OCI-LY1 (cell line): Measurements from ENCODE around the gene MRPL58.

Source experiments
- H2AFZ ChIP-seq: fragments of 200-600 bp; sonication (generic), shearing (Covaris generic); 2 replicates; pipeline ENCODE4 v1.6.0; 2014; ENCODE audit warnings: antibody characterized with exemption, mild to moderate bottlenecking, low read length
- H3F3A ChIP-seq: fragments of 200-600 bp; sonication (generic), shearing (Covaris generic); 2 replicates; pipeline ENCODE4 v1.6.0; 2014; ENCODE audit warnings: mild to moderate bottlenecking, antibody characterized with exemption, low read length, moderate library complexity; ENCODE audit not compliant: insufficient read depth
- H3K27ac ChIP-seq: fragments of 200-600 bp; sonication (generic); 2 replicates; pipeline ENCODE4 v1.5.1; 2014; ENCODE audit warnings: low read length, mixed run types, mild to moderate bottlenecking, low read depth; ENCODE audit not compliant: poor library complexity, severe bottlenecking
- H3K27me3 ChIP-seq: fragments of 200-600 bp; sonication (generic); 2 replicates; pipeline ENCODE4 v1.6.0; 2014; ENCODE audit warnings: antibody characterized with exemption, mild to moderate bottlenecking, low read length, moderate library complexity; ENCODE audit not compliant: insufficient read depth
- H3K36me3 ChIP-seq: fragments of 200-600 bp; sonication (generic); 2 replicates; pipeline ENCODE4 v1.6.1; 2014; ENCODE audit warnings: mild to moderate bottlenecking, antibody characterized with exemption, low read length, moderate library complexity, mixed read lengths; ENCODE audit not compliant: insufficient read depth
- H3K4me1 ChIP-seq: fragments of 200-600 bp; sonication (generic); 2 replicates; pipeline ENCODE4 v1.5.1; 2014; ENCODE audit warnings: mild to moderate bottlenecking, low read length, moderate library complexity; ENCODE audit not compliant: insufficient read depth, severe bottlenecking
- H3K4me2 ChIP-seq: fragments of 200-600 bp; sonication (generic), shearing (Covaris generic); 2 replicates; pipeline ENCODE4 v1.6.1; 2014; ENCODE audit warnings: low read length
- H3K4me3 ChIP-seq: fragments of 200-600 bp; sonication (generic); 2 replicates; pipeline ENCODE4 v1.5.1; 2014; ENCODE audit warnings: low read length, low read depth, mild to moderate bottlenecking, mixed read lengths; ENCODE audit not compliant: poor library complexity, severe bottlenecking
- H3K79me2 ChIP-seq: fragments of 200-600 bp; shearing (Covaris generic); 2 replicates; pipeline ENCODE4 v1.6.1; 2016; ENCODE audit warnings: mixed run types, low read length, mixed read lengths; ENCODE audit not compliant: insufficient read depth
- H3K9ac ChIP-seq: fragments of 200-600 bp; sonication (generic), shearing (Covaris generic); 2 replicates; pipeline ENCODE4 v1.6.1; 2014; ENCODE audit warnings: mild to moderate bottlenecking, low read length, mixed read lengths
- H3K9me2 ChIP-seq: fragments of 200-600 bp; sonication (generic), shearing (Covaris generic); 2 replicates; pipeline ENCODE4 v1.6.1; 2014; ENCODE audit warnings: low read depth, mild to moderate bottlenecking, low read length, mixed read lengths
- H3K9me3 ChIP-seq: fragments of 200-600 bp; shearing (Covaris generic); 2 replicates; pipeline ENCODE4 v1.6.1; 2014; ENCODE audit warnings: low read length, mixed read lengths
- H4K20me1 ChIP-seq: fragments of 200-600 bp; sonication (generic), shearing (Covaris generic); 2 replicates; pipeline ENCODE4 v1.6.0; 2016; ENCODE audit warnings: mild to moderate bottlenecking, low read length; ENCODE audit not compliant: insufficient read depth
- EZH2 ChIP-seq: fragments of 200-600 bp; sonication (generic), shearing (Covaris generic); IDR thresholded peaks from 2 replicates; pipeline ENCODE4 v1.8.0; 2017; ENCODE audit warnings: borderline replicate concordance, mixed run types, mild to moderate bottlenecking, antibody characterized with exemption, low read length, moderate library complexity, mixed read lengths
- TF ChIP-seq, protein P1 (sequence below): fragments of 200-600 bp; sonication (generic), shearing (Covaris generic); IDR thresholded peaks from 2 replicates; pipeline ENCODE4 v1.5.1; 2017; ENCODE audit warnings: mild to moderate bottlenecking, antibody characterized with exemption, low read length, moderate library complexity, mixed read lengths

MRPL58 gene

DNA sequence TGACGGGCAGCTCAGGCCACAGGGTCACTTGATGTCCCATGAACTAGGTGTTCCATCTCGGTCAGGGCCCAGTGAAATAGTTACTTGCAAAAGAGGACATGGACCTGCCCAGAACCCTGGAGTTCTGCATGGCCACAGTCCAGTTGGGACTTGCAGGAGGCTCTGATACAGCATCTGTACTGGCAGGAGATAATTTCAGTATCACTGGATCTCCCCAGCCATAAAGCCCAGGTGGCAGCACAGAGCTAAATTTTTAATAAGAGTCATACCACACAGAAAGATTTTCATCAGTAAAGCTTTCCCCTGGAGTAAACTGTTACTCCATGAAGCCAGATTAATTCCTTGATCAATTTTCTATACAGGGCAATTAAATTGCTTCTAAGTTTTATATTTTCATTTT lies 57.3 kb downstream of the MRPL58 start:
- H3K4me1 ChIP-seq = no peaks in the 10 kb centered on the region
- no peaks in the 10 kb centered on the region for H4K20me1 ChIP-seq
- no peaks in the 10 kb centered on the region for H3K79me2 ChIP-seq
- no peaks in the 10 kb centered on the region for H3K9me2 ChIP-seq
- 0 out of 2 replicates have a peak, but pooled peaks cover 5% of the 10 kb centered on the region for H3K27me3 ChIP-seq
- H3K9ac ChIP-seq = no peak overlapping the region
- H3K4me3 ChIP-seq = no peak overlapping the region
- TF ChIP-seq, protein P1, sequence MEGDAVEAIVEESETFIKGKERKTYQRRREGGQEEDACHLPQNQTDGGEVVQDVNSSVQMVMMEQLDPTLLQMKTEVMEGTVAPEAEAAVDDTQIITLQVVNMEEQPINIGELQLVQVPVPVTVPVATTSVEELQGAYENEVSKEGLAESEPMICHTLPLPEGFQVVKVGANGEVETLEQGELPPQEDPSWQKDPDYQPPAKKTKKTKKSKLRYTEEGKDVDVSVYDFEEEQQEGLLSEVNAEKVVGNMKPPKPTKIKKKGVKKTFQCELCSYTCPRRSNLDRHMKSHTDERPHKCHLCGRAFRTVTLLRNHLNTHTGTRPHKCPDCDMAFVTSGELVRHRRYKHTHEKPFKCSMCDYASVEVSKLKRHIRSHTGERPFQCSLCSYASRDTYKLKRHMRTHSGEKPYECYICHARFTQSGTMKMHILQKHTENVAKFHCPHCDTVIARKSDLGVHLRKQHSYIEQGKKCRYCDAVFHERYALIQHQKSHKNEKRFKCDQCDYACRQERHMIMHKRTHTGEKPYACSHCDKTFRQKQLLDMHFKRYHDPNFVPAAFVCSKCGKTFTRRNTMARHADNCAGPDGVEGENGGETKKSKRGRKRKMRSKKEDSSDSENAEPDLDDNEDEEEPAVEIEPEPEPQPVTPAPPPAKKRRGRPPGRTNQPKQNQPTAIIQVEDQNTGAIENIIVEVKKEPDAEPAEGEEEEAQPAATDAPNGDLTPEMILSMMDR = peak; percentile 45; the same call in 1 of the 2 replicates
- no peak for TF ChIP-seq EZH2
- H3F3A ChIP-seq = no peaks in the 10 kb centered on the region
- H3K4me2 ChIP-seq = no peak overlapping the region
- H3K36me3 ChIP-seq = no peaks in the 10 kb centered on the region
- H3K9me3 ChIP-seq = no peaks in the 10 kb centered on the region
- no peak overlapping the region for H2AFZ ChIP-seq
- H3K27ac ChIP-seq = no peak overlapping the region
